HepG2 (cell line): ENCODE results near the gene CAPZB.

Experiments
- ASH2L ChIP-seq: fragments of 300-600, 200-600 bp; sonication (generic); IDR thresholded peaks from 2 replicates; pipeline ENCODE4 v1.7.0; 2017; ENCODE audit warnings: low read depth, mild to moderate bottlenecking, moderate library complexity, mixed read lengths, low read length; ENCODE audit not compliant: insufficient read length
- MATR3 ChIP-seq: sonication (generic); formaldehyde crosslinking; IDR thresholded peaks from 2 replicates; pipeline ENCODE4 v1.4.0; 2020; ENCODE audit warnings: missing genetic modification reagents
- MLLT10 ChIP-seq: sonication (generic); formaldehyde crosslinking; IDR thresholded peaks from 2 replicates; pipeline ENCODE4 v1.4.0; 2020; ENCODE audit warnings: missing genetic modification reagents
- POLR2A ChIP-seq, 2 experiments: IDR thresholded peaks; 2 replicates each; pipeline ENCODE4 v1.6.1; 2011; ENCODE audit warnings: low read depth in 2 of 2, low read length in 2 of 2, mild to moderate bottlenecking in 1 of 2, moderate library complexity in 1 of 2; ENCODE audit not compliant: insufficient read depth in 1 of 2
- RAD51 ChIP-seq: fragments of 450-650 bp; IDR thresholded peaks from 2 replicates; pipeline ENCODE4 v1.6.1; 2016; ENCODE audit warnings: borderline replicate concordance
- RARA ChIP-seq: IDR thresholded peaks from 2 replicates; pipeline ENCODE4 v1.6.1; 2016; ENCODE audit warnings: missing genetic modification reagents, missing compliant biosample characterization
- RFX1 ChIP-seq: fragments of 450-650 bp; IDR thresholded peaks from 2 replicates; pipeline ENCODE4 v1.6.1; 2017
- RNF2 ChIP-seq: fragments of 450-650 bp; conservative IDR thresholded peaks from 2 replicates; pipeline ENCODE4 v1.6.1; 2016; ENCODE audit warnings: low read depth
- SIN3A ChIP-seq: IDR thresholded peaks from 2 replicates; pipeline ENCODE4 v1.6.1; 2011; ENCODE audit warnings: low read depth, mild to moderate bottlenecking, control low read depth, low read length, borderline replicate concordance
- SMAD3 ChIP-seq: sonication (generic); formaldehyde crosslinking; IDR thresholded peaks from 2 replicates; pipeline ENCODE4 v1.4.0; 2020; ENCODE audit warnings: missing genetic modification reagents
- ZNF674 ChIP-seq: sonication (generic); formaldehyde crosslinking; IDR thresholded peaks from 2 replicates; pipeline ENCODE4 v1.5.0; 2020; ENCODE audit warnings: low read depth, mild to moderate bottlenecking, missing genetic modification reagents
- ZSCAN22 ChIP-seq: sonication (generic); formaldehyde crosslinking; IDR thresholded peaks from 2 replicates; pipeline ENCODE4 v1.4.0; 2020; ENCODE audit warnings: mild to moderate bottlenecking, missing genetic modification reagents
- TF ChIP-seq, protein P1 (sequence below): sonication (generic); formaldehyde crosslinking; IDR thresholded peaks from 2 replicates; pipeline ENCODE4 v1.5.0; 2020; ENCODE audit warnings: mild to moderate bottlenecking, missing genetic modification reagents, moderate library complexity

- TF ChIP-seq RAD51 (no peak), RNF2 (no peak), ZSCAN22 (no peak), ASH2L (no peak), RARA (CRISPR knock-in tag) (no peak), POLR2A (IDR thresholded peaks at IDR 0.05; ENCODE audit: insufficient read depth in 1 of 2, low read depth in 2 of 2, low read length in 2 of 2) (no peak), SMAD3 (no peak), RFX1 (no peak), SIN3A (no peak), MLLT10 (no peak), ZNF674 (no peak), MATR3 (CRISPR knock-in tag) (no peak)
- TF ChIP-seq, protein P1, sequence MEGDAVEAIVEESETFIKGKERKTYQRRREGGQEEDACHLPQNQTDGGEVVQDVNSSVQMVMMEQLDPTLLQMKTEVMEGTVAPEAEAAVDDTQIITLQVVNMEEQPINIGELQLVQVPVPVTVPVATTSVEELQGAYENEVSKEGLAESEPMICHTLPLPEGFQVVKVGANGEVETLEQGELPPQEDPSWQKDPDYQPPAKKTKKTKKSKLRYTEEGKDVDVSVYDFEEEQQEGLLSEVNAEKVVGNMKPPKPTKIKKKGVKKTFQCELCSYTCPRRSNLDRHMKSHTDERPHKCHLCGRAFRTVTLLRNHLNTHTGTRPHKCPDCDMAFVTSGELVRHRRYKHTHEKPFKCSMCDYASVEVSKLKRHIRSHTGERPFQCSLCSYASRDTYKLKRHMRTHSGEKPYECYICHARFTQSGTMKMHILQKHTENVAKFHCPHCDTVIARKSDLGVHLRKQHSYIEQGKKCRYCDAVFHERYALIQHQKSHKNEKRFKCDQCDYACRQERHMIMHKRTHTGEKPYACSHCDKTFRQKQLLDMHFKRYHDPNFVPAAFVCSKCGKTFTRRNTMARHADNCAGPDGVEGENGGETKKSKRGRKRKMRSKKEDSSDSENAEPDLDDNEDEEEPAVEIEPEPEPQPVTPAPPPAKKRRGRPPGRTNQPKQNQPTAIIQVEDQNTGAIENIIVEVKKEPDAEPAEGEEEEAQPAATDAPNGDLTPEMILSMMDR (CRISPR knock-in tag) = no peak
Observed at GRCh38 chr1:19400192-19400611, 85.1 kb downstream of the CAPZB start.
